ENCODE measurements around the gene CCT6B.
"Not testable (repeated sequence)": the region's sequence is repeated elsewhere in the genome, so short reads cannot be mapped to it uniquely, and the experiment has no call there.

The CCT6B gene

GRCh38 chr17:34979650-34980352 lies 18.5 kb upstream of the CCT6B start:
- no peak for DNase-seq (ENCODE audit: low read depth)

DNA sequence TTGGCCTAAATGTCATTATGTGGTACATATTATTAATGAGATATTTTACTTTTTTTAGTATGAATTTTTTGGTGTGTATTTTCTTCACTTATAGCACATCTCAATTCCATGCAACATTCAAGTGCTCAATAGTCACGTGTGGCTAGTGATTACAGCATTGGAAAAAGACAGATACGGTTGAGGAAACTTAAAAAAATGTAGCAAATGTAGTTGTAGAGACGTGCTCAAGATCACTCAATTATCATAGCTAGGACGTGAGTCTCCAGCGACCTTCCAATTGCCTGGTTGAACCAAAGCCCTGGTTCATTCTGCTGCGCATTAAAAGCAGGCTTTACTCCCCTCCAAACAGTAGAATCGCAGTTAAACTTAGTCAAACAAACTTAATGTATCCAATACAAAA lies 17.9 kb upstream of the CCT6B start:
- no peak for DNase-seq (ENCODE audit: low read depth)

DNA sequence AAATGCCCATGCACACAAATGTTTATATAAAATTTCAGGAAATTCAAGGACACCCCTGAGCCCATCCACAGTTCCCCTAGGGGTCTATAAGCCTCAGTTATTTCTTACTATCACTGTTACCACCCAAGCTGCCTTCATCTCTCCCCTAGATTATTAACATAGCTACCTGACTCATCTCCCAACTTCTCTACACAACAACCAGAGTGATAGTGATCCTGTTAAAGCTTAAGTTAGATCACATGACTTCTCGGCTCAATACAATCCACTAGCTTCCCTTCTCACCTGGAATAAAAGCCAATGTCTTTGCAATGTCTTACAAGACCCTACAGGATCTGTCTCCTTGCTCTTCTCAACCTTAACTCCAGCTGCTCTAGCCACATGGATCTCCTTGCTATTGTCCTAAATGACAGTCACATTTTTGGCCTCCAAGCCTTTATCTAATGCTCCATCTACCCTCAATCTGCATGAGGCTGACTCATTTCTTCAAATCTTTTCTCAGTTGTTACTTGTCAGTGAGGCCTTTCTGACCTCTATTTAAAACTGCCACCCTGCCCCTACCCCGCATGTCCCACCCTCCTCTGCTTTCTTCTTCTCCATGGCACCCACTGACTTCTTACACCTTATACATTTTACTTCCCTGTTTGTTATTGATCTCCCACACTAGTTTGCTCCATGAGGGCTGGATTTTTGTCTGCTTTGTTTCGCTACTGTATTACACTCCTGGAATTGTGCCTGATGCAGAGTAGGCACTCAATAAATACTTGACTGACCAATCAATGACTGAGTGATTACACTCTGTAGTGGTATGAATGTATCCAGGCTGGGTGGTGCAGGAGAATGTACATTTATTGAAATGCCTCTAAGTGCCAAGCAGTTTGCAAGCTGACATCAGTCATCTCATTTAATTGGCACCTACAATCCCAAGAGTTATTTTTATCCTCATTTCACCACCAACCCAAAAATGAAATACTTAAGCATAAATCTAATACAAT lies 13.8 kb upstream of the CCT6B start:
- DNase-seq (ENCODE audit: low read depth) = no peak

DNA sequence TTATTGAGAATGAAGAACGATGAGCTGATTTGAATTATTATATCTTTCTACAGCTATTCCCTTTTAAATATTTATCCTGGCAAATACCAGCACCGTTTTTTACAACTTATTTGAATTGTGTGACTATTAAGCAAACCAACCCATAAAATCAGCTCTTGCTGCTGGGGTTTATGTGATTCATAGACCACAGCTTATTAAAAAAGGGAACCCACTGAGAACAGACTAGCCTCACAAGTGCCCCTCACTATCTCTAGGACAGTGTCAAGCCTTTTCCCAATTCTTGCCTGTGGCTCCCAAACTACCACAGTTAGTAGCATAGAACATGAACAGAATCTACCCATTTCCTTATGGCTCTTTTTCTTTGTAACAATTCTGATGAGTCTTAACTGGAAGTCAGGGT lies 12.9 kb upstream of the CCT6B start:
- no peak for DNase-seq (ENCODE audit: low read depth)

DNA sequence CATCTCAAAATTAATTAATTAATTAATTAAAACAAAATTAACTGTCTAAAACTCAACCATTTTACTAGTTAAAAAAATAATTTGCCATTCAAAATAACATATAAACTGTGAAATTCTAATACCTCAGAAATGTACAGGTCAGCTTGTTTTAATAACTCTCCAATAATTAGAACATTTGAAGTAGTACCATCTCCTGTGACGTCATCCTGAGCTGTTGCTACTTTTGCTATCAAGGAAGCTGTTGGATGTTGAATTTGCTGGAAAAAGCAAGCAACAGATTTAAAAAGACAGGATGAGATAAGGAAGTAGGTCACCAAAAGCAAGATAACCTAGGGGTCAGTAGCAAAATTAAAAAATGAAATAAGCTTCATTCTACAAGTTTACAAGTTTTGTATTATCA lies 2.8 kb downstream of the CCT6B start:
- no peak for DNase-seq (ENCODE audit: low read depth)

GRCh38 chr17:34950780-34951179 lies 10.5 kb downstream of the CCT6B start:
- not testable (repeated sequence) for DNase-seq (ENCODE audit: low read depth)

DNA sequence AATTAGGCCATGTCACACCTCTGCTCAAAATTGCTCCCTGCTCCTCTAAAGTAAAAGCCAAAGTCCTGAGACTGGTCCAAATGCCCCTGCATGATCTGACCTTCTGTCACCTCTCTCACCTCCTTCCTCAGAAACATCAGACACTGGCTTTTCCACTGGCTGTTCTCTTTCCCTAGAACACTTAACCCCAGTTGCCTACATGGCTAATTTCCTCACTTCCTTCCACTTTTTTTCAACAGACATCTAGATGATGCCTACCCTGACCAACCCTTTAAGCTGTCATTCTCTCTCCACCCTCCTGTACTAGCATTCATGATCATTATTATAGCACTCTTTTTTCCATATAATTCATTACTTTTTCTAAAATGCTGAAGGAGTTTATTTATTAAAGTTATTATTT lies 31.0 kb downstream of the CCT6B start:
- no peak for DNase-seq (ENCODE audit: low read depth)

GRCh38 chr17:34926661-34927060 lies 34.6 kb downstream of the CCT6B start:
- DNase-seq (ENCODE audit: low read depth) = no peak

DNA sequence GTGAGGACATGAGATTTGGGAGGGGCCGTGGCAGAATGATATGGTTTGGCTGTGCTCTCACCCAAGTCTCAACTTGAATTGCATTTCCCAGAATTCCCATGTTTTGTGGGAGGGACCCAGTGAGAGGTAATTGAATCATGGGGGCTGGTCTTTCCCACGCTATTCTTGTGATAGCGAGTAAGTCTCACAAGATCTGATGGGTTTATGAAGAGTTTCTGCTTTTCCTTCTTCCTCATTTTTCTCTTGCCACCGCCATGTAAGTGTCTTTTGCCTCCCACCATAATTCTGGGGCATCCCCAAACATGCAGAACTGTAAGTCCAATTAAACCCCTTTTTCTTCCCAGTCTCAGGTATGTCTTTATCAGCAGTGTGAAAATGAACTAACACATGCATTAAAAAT lies 40.6 kb downstream of the CCT6B start:
- DNase-seq (ENCODE audit: low read depth) = no peak

GRCh38 chr17:34917381-34917780 lies 43.9 kb downstream of the CCT6B start:
- DNase-seq (ENCODE audit: low read depth) = no peak

- no peak for DNase-seq (ENCODE audit: low read depth)
Measured at GRCh38 chr17:34916120-34916519, 45.1 kb downstream of the CCT6B start.

- DNase-seq (ENCODE audit: low read depth) = no peak
Measured at GRCh38 chr17:34913001-34913400, 48.3 kb downstream of the CCT6B start.

DNA sequence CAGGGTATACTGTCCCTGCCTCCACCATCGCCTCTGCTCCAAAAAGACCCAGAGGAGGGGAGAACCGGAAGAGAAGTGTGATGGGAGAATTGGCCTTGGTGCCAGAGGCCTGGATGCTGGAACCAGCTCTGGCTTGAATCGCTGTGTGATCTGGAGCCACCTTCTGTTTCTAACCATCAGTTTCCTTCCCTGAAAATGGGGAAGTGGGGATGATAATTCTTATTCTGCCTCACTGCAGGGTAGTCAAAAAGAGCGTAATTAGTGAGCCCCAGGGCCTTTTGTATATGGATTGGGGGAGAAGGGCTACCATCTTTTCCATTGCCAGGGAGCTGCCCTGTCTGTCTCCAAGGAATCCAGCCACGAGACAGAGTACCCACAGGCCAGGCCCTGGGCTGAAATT lies 52.2 kb downstream of the CCT6B start:
- no peak for DNase-seq (ENCODE audit: low read depth)

DNA sequence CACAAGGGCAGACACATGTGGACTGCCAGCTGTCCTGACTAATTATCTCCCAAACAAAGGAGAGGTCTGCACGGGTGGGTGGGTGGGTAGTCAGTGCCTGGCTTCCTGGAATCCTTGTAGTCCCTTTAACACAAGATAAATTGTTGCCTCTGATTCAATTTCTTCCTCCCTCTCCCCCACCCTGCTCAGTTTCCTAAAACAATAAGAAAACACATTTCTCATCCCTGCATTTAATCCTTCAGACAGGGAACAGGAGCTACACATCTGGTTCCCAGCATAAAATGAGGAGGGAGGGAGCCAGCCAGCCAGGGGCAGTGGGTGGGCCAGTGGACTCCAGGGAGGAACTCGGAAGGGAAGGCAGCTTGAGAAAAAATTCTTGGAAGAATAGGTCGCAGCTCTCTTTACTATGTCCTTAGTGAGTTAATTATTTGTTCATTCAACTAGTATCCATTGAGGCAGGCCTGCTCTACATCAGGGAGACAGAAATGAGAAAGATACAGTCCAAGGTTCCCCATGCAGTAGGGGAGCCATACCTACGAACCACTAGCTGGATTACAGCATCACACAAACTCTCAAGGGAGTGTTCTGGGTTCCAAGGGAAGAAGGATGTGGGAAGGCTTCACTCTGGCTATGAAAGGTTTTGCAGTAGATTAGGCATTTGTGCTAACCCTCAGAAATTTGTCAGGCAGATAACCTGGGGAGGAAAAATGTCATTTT lies 58.3 kb downstream of the CCT6B start:
- DNase-seq (ENCODE audit: low read depth) = no peak

GRCh38 chr17:34899643-34900291 lies 61.5 kb downstream of the CCT6B start:
- DNase-seq (ENCODE audit: low read depth) = no peak

GRCh38 chr17:34895383-34895782 lies 65.9 kb downstream of the CCT6B start:
- no peak for DNase-seq (ENCODE audit: low read depth)

- DNase-seq (ENCODE audit: low read depth) = no peak
Measured at GRCh38 chr17:34894964-34895363, 66.3 kb downstream of the CCT6B start.

DNA sequence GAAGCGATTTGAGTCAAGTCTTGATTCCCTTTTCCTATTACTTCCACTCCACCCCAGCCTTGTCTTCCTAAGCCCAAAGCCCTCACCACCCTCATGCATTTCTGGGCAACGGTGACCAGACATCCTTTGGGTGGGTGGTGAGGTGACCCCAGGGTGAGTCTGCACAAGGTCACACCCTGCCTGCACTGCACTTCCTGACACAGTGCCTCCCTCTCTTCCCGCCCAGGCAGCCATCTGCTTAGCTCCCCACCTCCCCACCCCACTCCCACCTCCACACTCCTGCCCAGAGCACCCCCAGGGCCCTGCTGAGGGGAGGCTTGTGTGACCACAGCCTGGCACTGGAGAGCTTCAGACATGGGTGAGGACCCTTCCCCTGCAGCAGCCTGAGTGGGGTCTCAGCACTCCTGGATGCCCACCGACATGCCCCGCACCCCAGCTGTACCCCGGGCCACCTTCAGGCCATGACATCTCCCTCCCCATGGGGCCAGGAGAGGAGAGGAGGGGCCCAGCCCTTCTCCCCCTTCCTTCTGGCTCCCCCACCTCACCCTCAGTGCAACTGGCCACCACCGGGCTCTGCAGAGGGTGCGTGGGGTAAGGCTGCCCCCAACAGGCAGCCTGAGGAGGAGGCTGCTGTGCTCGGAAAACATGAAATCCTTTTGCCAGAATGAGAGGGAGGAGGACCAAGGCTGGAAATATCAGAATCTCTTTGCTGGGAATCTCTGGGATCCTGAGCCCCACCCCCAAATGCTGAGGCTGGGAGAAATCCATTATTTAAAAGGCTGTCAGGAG lies 68.6 kb downstream of the CCT6B start:
- no peak for DNase-seq (ENCODE audit: low read depth)

- DNase-seq (ENCODE audit: low read depth) = no peak
Measured at GRCh38 chr17:34886831-34887230, 74.4 kb downstream of the CCT6B start.

GRCh38 chr17:34885076-34885475 lies 76.2 kb downstream of the CCT6B start:
- DNase-seq (ENCODE audit: low read depth) = no peak

- DNase-seq (ENCODE audit: low read depth) = no peak
Measured at GRCh38 chr17:34884597-34884996, 76.7 kb downstream of the CCT6B start.
